ENCODE results near the gene SCD5.

The SCD5 gene

GRCh38 chr4:82744284-82744968, 54.2 kb downstream of the SCD5 start:
- Histone ChIP-seq H3K27ac (replicated peaks) (no peak overlapping the region), H3K4me3 (replicated peaks; ENCODE audit: insufficient read depth, low read length) (no peak overlapping the region), H3K27me3 (ENCODE audit: insufficient read depth, poor library complexity, severe bottlenecking) (no peaks in the 10 kb centered on the region)
- TF ChIP-seq CTCF (IDR thresholded peaks at IDR 0.05; ENCODE audit: insufficient read depth, low read length) (no peak), SPI1 (IDR thresholded peaks at IDR 0.05; ENCODE audit: borderline replicate concordance, low read depth) (no peak), GABPA (IDR thresholded peaks at IDR 0.05; ENCODE audit: low read depth) (no peak), POLR2AphosphoS5 (IDR thresholded peaks at IDR 0.05; ENCODE audit: low read depth) (no peak), REST (IDR thresholded peaks at IDR 0.05; ENCODE audit: insufficient replicate concordance, low read depth) (no peak)
- no peak for DNase-seq (ENCODE audit: low read depth in 1 of 2, low spot score in 1 of 2)

- no peak overlapping the region for H3K4me3 ChIP-seq (replicated peaks; ENCODE audit: insufficient read depth, low read length)
- TF ChIP-seq SPI1 (IDR thresholded peaks at IDR 0.05; ENCODE audit: borderline replicate concordance, low read depth) (no peak), REST (IDR thresholded peaks at IDR 0.05; ENCODE audit: insufficient replicate concordance, low read depth) (no peak), GABPA (IDR thresholded peaks at IDR 0.05; ENCODE audit: low read depth) (no peak), CTCF (IDR thresholded peaks at IDR 0.05; ENCODE audit: insufficient read depth, low read length) (no peak), POLR2AphosphoS5 (IDR thresholded peaks at IDR 0.05; ENCODE audit: low read depth) (no peak)
- DNase-seq (ENCODE audit: low read depth in 1 of 2, low spot score in 1 of 2) = no peak
Measured at GRCh38 chr4:82741188-82741587, 57.4 kb downstream of the SCD5 start.

GRCh38 chr4:82739287-82740190, 59.1 kb downstream of the SCD5 start:
- TF ChIP-seq REST (IDR thresholded peaks at IDR 0.05; ENCODE audit: insufficient replicate concordance, low read depth) (no peak), CTCF (IDR thresholded peaks at IDR 0.05; ENCODE audit: insufficient read depth, low read length) (peak; percentile 99)
- H3K27ac ChIP-seq (replicated peaks) = no peak overlapping the region
- H3K27me3 ChIP-seq (ENCODE audit: insufficient read depth, poor library complexity, severe bottlenecking) = peaks cover 3% of the 10 kb centered on the region
- DNase-seq (ENCODE audit: low read depth in 1 of 2, low spot score in 1 of 2) = peak; percentile 47 to 76
- H3K4me3 ChIP-seq (replicated peaks; ENCODE audit: insufficient read depth, low read length) = no peak overlapping the region

More at GRCh38 chr4:82741188-82741587, 57.4 kb downstream of the SCD5 start:
- Histone ChIP-seq H3K27ac (replicated peaks) (no peak overlapping the region), H3K27me3 (ENCODE audit: insufficient read depth, poor library complexity, severe bottlenecking) (peaks cover 3% of the 10 kb centered on the region)

Data from HL-60 (cell line).